ENCODE data around the gene IL22. TPM values are rescaled to one million over a fixed set of nuclear protein-coding genes. Genes with fewer than 3 reads are reported as not detected.
A peak's percentile ranks its signal among the peaks of the same experiment; 100 is the strongest.

Gene IL22
- total and polyA plus RNA-seq, 7 experiments from 2014 or later, result 1.8 TPM; not detected in 6

DNA sequence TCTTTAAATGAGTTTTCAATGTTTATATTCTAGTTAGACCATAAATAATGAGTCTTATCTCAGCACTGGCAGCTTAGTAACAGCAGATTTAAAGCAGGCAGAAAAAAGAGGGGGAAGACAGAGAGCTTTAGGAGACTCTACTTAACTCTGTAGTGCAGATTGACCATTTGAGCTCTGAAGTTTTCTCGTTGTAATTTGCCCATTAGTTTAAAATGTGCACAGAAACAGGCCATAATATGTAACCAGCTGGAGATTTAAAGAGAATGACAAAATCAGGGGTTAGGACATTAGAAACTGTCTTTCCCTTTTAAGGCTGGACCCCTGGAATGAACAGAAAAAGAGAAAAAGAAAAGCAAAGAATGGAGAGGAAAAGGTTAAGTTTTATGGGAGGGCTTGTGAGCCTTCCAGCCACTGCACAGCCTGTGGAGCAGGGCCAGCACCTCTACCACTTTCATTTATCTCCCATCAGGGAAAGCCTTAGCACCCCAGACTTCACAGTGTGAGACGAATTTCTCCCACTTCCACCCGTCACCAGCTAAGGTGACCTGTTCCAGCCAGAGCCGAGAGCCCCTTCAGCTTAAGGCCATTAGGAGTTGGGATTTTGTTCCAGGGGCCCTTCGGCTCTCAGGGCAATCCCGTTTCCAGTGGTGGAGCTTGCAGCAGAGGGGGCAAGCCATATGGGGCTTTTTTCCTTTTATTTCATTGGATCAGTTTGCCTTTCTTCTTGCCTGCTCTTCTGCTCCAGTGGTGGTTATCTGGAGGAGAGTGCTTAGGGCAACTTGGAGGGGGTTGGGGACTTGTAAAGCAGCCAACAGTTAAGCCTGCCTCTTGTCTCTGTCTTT lies 8.0 kb downstream of the IL22 start:
- peaks cover 0 to 24% (median 0%) of the 10 kb centered on the region in 5 donors for H3K36me3 Mint-ChIP-seq
- H3K4me3 Mint-ChIP-seq, result no peak overlapping the region
- H3K27ac Mint-ChIP-seq, result no peak overlapping the region
- peaks cover 11% of the 10 kb centered on the region in 2 donors for H3K4me1 ChIP-seq (ENCODE audit: control insufficient read depth in 2 of 2, insufficient read depth in 2 of 2, low read length in 2 of 2)
- DNase-seq (no peak), ATAC-seq (no peak)
- no peak overlapping the region for H3K4me3 ChIP-seq (ENCODE audit: low read length)
- ChIA-PET POLR2A (interaction anchor here (0.6 kb wide), 1 partner anchor 8 kb away, joined by 3 read pairs; no protein-coding TSS in a partner anchor), CTCF (interaction anchor here (0.6 kb wide), 1 partner anchor 65 kb away, joined by 3 read pairs; no protein-coding TSS in a partner anchor)
- H3K27me3 Mint-ChIP-seq, result peaks cover 0 to 29% (median 0%) of the 10 kb centered on the region in 5 donors
- peaks cover 0 to 4% (median 0%) of the 10 kb centered on the region in 11 donors for H3K9me3 Mint-ChIP-seq
- no peaks in the 10 kb centered on the region for H3K27me3 ChIP-seq (ENCODE audit: control insufficient read depth in 2 of 2, insufficient read depth in 2 of 2, low read length in 2 of 2)
- H3K9me3 ChIP-seq (ENCODE audit: control insufficient read depth in 2 of 3, low read length in 3 of 3), result no peaks in the 10 kb centered on the region
- no peaks in the 10 kb centered on the region for H3K36me3 ChIP-seq (ENCODE audit: control insufficient read depth in 2 of 3, insufficient read depth in 3 of 3, low read length in 3 of 3)
- intact Hi-C loops (cut with micrococcal nuclease), result no loop called here
- peaks cover 8 to 29% (median 10%) of the 10 kb centered on the region in 7 donors for H3K4me1 Mint-ChIP-seq
- H3K27ac ChIP-seq (ENCODE audit: low read depth, low read length), result no peak overlapping the region

DNA sequence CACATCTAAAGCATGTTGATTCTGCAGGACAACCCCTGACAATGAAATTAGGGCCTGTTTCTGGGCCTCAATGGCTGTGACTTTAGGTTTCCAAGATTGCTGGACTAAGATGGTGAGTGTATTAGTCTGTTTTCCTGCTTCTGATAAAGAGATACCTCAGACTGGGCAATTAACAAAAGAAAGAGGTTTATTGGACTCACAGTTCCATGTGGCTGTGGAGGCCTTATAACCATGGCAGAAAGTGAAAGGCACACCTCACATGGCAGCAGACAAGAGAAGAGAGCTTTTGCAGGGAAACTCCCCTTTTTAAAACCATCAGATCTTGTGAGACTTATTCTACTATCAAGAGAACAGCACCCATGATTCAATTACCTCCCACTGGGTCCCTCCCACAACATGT lies 10.6 kb downstream of the IL22 start:
- Mint-ChIP-seq H3K4me1 (peaks cover 18 to 47% (median 20%) of the 10 kb centered on the region in 7 donors), H3K27ac (no peak overlapping the region), H3K4me3 (no peak overlapping the region), H3K9me3 (peaks cover 0 to 8% (median 0%) of the 10 kb centered on the region in 11 donors), H3K36me3 (peaks cover 0 to 22% (median 0%) of the 10 kb centered on the region in 5 donors), H3K27me3 (peaks cover 0 to 13% (median 0%) of the 10 kb centered on the region in 5 donors)
- Histone ChIP-seq H3K4me1 (ENCODE audit: control insufficient read depth in 2 of 2, insufficient read depth in 2 of 2, low read length in 2 of 2) (peaks cover 11 to 16% of the 10 kb centered on the region in 2 donors), H3K9me3 (ENCODE audit: control insufficient read depth in 2 of 3, low read length in 3 of 3) (no peaks in the 10 kb centered on the region), H3K4me3 (ENCODE audit: low read length) (no peak overlapping the region), H3K36me3 (ENCODE audit: control insufficient read depth in 2 of 3, insufficient read depth in 3 of 3, low read length in 3 of 3) (no peaks in the 10 kb centered on the region), H3K27me3 (ENCODE audit: control insufficient read depth in 2 of 2, insufficient read depth in 2 of 2, low read length in 2 of 2) (no peaks in the 10 kb centered on the region), H3K27ac (ENCODE audit: low read depth, low read length) (no peak overlapping the region)
- no peak for ATAC-seq
- ChIA-PET POLR2A (interaction anchor here (1.0 kb wide), 1 partner anchor 8 kb away, joined by 3 read pairs; no protein-coding TSS in a partner anchor), CTCF (interaction anchor here (1.0 kb wide), 1 partner anchor 71 kb away, joined by 5 read pairs; no protein-coding TSS in a partner anchor)
- intact Hi-C loops (cut with micrococcal nuclease), result loop anchor here (5.0 kb wide), 3 partner anchors 50 to 445 kb away; partner anchors contain the start of gene NUP107 (in 1 of the 2)
- no peak for DNase-seq

GRCh38 chr12:68240975-68241374 lies 12.4 kb downstream of the IL22 start:
- Histone ChIP-seq H3K36me3 (ENCODE audit: control insufficient read depth in 2 of 3, insufficient read depth in 3 of 3, low read length in 3 of 3) (no peaks in the 10 kb centered on the region), H3K27me3 (ENCODE audit: control insufficient read depth in 2 of 2, insufficient read depth in 2 of 2, low read length in 2 of 2) (no peaks in the 10 kb centered on the region), H3K4me3 (ENCODE audit: low read length) (no peak overlapping the region), H3K4me1 (ENCODE audit: control insufficient read depth in 2 of 2, insufficient read depth in 2 of 2, low read length in 2 of 2) (peaks cover 23 to 32% of the 10 kb centered on the region in 2 donors), H3K9me3 (ENCODE audit: control insufficient read depth in 2 of 3, low read length in 3 of 3) (no peaks in the 10 kb centered on the region), H3K27ac (ENCODE audit: low read depth, low read length) (peak overlapping the region; percentile 54)
- H3K27me3 Mint-ChIP-seq, result no peaks in the 10 kb centered on the region
- peaks cover 0 to 9% (median 0%) of the 10 kb centered on the region in 11 donors for H3K9me3 Mint-ChIP-seq
- ChIA-PET CTCF (interaction anchor here (0.9 kb wide), 1 partner anchor 11 kb away, joined by 3 read pairs; no protein-coding TSS in a partner anchor), POLR2A (interaction anchor here (0.5 to 1.4 kb wide), 2 partner anchors 9 to 50 kb away, joined by 3 to 6 read pairs; no protein-coding TSS in a partner anchor)
- DNase-seq, result peak in 8 of 9 donors; percentile 40 to 71 (median 60)
- H3K4me1 Mint-ChIP-seq, result peaks cover 28 to 62% (median 38%) of the 10 kb centered on the region in 7 donors
- ATAC-seq, result peak; percentile 93
- intact Hi-C loops (cut with micrococcal nuclease), result loop anchor here (1.0 to 5.0 kb wide), 9 partner anchors 18 to 446 kb away; partner anchors contain the start of gene NUP107 (in 1 of the 2)
- peak overlapping the region; percentile 59 to 86 (median 67) for H3K4me3 Mint-ChIP-seq
- H3K36me3 Mint-ChIP-seq, result peaks cover 0 to 26% (median 4%) of the 10 kb centered on the region in 5 donors
- H3K27ac Mint-ChIP-seq, result peak overlapping the region; percentile 80 to 97 (median 91)

- Histone ChIP-seq H3K27ac (ENCODE audit: low read depth, low read length) (peak overlapping the region; percentile 25), H3K4me3 (ENCODE audit: low read length) (no peak overlapping the region), H3K4me1 (ENCODE audit: control insufficient read depth in 2 of 2, insufficient read depth in 2 of 2, low read length in 2 of 2) (peaks cover 23 to 32% of the 10 kb centered on the region in 2 donors), H3K27me3 (ENCODE audit: control insufficient read depth in 2 of 2, insufficient read depth in 2 of 2, low read length in 2 of 2) (no peaks in the 10 kb centered on the region), H3K36me3 (ENCODE audit: control insufficient read depth in 2 of 3, insufficient read depth in 3 of 3, low read length in 3 of 3) (no peaks in the 10 kb centered on the region), H3K9me3 (ENCODE audit: control insufficient read depth in 2 of 3, low read length in 3 of 3) (no peaks in the 10 kb centered on the region)
- H3K27me3 Mint-ChIP-seq, result no peaks in the 10 kb centered on the region
- peak overlapping the region in 3 of 10 donors; percentile 3 to 86 (median 19) for H3K4me3 Mint-ChIP-seq
- H3K4me1 Mint-ChIP-seq, result peaks cover 33 to 68% (median 45%) of the 10 kb centered on the region in 7 donors
- peaks cover 0 to 26% (median 4%) of the 10 kb centered on the region in 5 donors for H3K36me3 Mint-ChIP-seq
- ATAC-seq (no peak), DNase-seq (no peak)
- peaks cover 0 to 9% (median 0%) of the 10 kb centered on the region in 11 donors for H3K9me3 Mint-ChIP-seq
- H3K27ac Mint-ChIP-seq, result peak overlapping the region; percentile 80 to 97 (median 91)
- CTCF ChIA-PET, result interaction anchor here (1.0 kb wide), 1 partner anchor 81 kb away, joined by 3 read pairs; no protein-coding TSS in a partner anchor
- POLR2A ChIA-PET, result no interaction called here
- intact Hi-C loops (cut with micrococcal nuclease), result loop anchor here (2.0 to 5.0 kb wide), 8 partner anchors 21 to 447 kb away; partner anchors contain the start of gene NUP107 (in 1 of the 2)
Measured at GRCh38 chr12:68240079-68240478, 13.3 kb downstream of the IL22 start.

DNA sequence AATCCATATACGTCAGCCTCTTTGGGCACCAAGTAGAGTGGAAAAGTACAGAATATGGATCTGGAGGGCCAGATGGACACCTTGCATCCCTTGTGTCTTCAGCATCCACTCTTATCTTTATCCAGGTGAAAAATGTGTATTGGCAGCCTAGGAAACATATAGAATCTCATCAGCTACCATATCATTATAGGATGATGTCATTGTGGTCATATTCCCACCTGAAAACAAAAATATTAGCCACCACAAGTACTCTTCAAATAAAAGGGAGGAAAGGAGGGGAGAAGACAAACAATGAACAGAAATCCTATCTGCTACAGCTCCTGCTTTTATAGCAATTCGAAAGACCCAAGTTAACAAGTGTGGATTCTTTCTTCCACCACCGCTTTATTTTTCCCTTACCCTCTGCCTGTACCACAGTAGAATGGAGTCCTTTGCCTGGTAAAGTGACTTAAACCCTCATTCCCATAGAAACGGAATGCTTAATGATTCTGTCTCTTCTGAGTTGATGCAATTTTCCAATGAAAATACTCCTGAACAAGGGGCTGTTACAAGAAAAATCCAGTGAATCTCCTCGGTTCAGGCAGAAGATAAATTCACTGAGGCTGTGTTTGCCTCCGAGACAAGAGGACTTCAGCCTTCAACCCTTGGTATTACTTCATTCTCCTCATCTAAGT lies 14.0 kb downstream of the IL22 start:
- Mint-ChIP-seq H3K4me3 (no peak overlapping the region), H3K27ac (peak overlapping the region in 8 of 9 donors; percentile 15 to 97 (median 92)), H3K9me3 (peaks cover 0 to 9% (median 0%) of the 10 kb centered on the region in 11 donors), H3K4me1 (peaks cover 33 to 75% (median 51%) of the 10 kb centered on the region in 7 donors), H3K27me3 (no peaks in the 10 kb centered on the region), H3K36me3 (peaks cover 0 to 28% (median 4%) of the 10 kb centered on the region in 5 donors)
- Histone ChIP-seq H3K9me3 (ENCODE audit: control insufficient read depth in 2 of 3, low read length in 3 of 3) (no peaks in the 10 kb centered on the region), H3K4me1 (ENCODE audit: control insufficient read depth in 2 of 2, insufficient read depth in 2 of 2, low read length in 2 of 2) (peaks cover 23 to 32% of the 10 kb centered on the region in 2 donors), H3K36me3 (ENCODE audit: control insufficient read depth in 2 of 3, insufficient read depth in 3 of 3, low read length in 3 of 3) (no peaks in the 10 kb centered on the region), H3K4me3 (ENCODE audit: low read length) (no peak overlapping the region), H3K27ac (ENCODE audit: low read depth, low read length) (no peak overlapping the region), H3K27me3 (ENCODE audit: control insufficient read depth in 2 of 2, insufficient read depth in 2 of 2, low read length in 2 of 2) (no peaks in the 10 kb centered on the region)
- CTCF ChIA-PET, result interaction anchor here (0.7 to 1.0 kb wide), 3 partner anchors 16 to 81 kb away, joined by 3 read pairs; no protein-coding TSS in a partner anchor
- DNase-seq, result no peak
- POLR2A ChIA-PET, result interaction anchor here (0.6 kb wide), 1 partner anchor 244 kb away, joined by 3 read pairs; no protein-coding TSS in a partner anchor
- intact Hi-C loops (cut with micrococcal nuclease), result loop anchor here (5.0 to 10.0 kb wide), 2 partner anchors 505 to 568 kb away; partner anchors contain the start of genes MDM2 (in 1 of the 2) and SLC35E3 (in 1 of the 2)
- no peak for ATAC-seq

Measured in naive thymus-derived CD4-positive, alpha-beta T cell (primary cell).